Panc1 (cell line): Measurements from ENCODE around the gene CCDC102A. TPM values are rescaled to one million over a fixed set of nuclear protein-coding genes. Genes with fewer than 3 reads are reported as not detected.

ENCODE experiments used
- ATAC-seq: fragments of 200-7000 bp; cut with Tn5 transposase; 2 replicates; pipeline ENCODE4 v1.9.1; 2020; ENCODE audit warnings: mild to moderate bottlenecking, moderate library complexity
- BruUV-seq: library from RNA; stranded (reverse); fragments of 400-500 nt; replicated peaks from 2 replicates; lab custom pipeline; 2021; lab: Mats Ljungman, UMichigan
- CTCF ChIA-PET: fragments of 300-600 bp; sonication (Branson Sonifier 250); formaldehyde crosslinking; loops from one replicate; lab custom pipeline; 2022; ENCODE audit warnings: antibody characterized with exemption; lab: Charles Lee
- POLR2A ChIA-PET: fragments of 300-600 bp; sonication (Branson Sonifier 250); formaldehyde crosslinking; loops from one replicate; lab custom pipeline; 2022; ENCODE audit warnings: antibody characterized with exemption; lab: Charles Lee
- DNase-seq: peaks from one replicate; pipeline ENCODE4 v3.0.0-alpha.2; 2010; ENCODE audit warnings: low read depth, low spot score
- H3K27ac ChIP-seq: 2 replicates; pipeline ENCODE4 v1.5.1; 2011; ENCODE audit warnings: mild to moderate bottlenecking, low read length, inconsistent platforms
- H3K27me3 ChIP-seq: fragments of 200-500 bp; sonication (Bioruptor generic); 2 replicates; pipeline ENCODE4 v1.6.0; 2014; ENCODE audit warnings: low read length, inconsistent platforms; ENCODE audit not compliant: control insufficient read depth, insufficient read depth
- H3K36me3 ChIP-seq: fragments of 200-500 bp; sonication (Bioruptor generic); 2 replicates; pipeline ENCODE4 v1.5.1; 2014; ENCODE audit warnings: inconsistent platforms, mild to moderate bottlenecking, low read length, moderate library complexity; ENCODE audit not compliant: control insufficient read depth, insufficient read depth
- H3K4me1 ChIP-seq: 2 replicates; pipeline ENCODE4 v1.5.1; 2011; ENCODE audit warnings: inconsistent platforms, mild to moderate bottlenecking, low read length, moderate library complexity; ENCODE audit not compliant: control insufficient read depth, insufficient read depth
- H3K4me3 ChIP-seq, 2 experiments: 2 replicates each; pipeline ENCODE4 v1.5.1; 2011 to 2012; ENCODE audit warnings: low read depth in 2 of 2, low read length in 2 of 2, mild to moderate bottlenecking in 2 of 2, inconsistent platforms in 1 of 2, moderate library complexity in 1 of 2
- H3K9me3 ChIP-seq: fragments of 200-500 bp; sonication (Bioruptor generic); 2 replicates; pipeline ENCODE4 v1.5.1; 2014; ENCODE audit warnings: low read depth, mild to moderate bottlenecking, inconsistent platforms, low read length, moderate library complexity; ENCODE audit not compliant: control insufficient read depth, insufficient read depth
- CTCF ChIP-seq: fragments of 450-650 bp; IDR thresholded peaks from 2 replicates; pipeline ENCODE4 v1.5.1; 2017; ENCODE audit warnings: mild to moderate bottlenecking
- POLR2AphosphoS5 ChIP-seq: IDR thresholded peaks from 2 replicates; pipeline ENCODE4 v1.6.1; 2012; ENCODE audit warnings: mild to moderate bottlenecking, low read depth, low read length, moderate library complexity
- SIN3A ChIP-seq: IDR thresholded peaks from 2 replicates; pipeline ENCODE4 v1.6.1; 2012; ENCODE audit warnings: low read depth, mild to moderate bottlenecking, low read length, moderate library complexity, borderline replicate concordance; ENCODE audit not compliant: insufficient read depth
- TCF7L2 ChIP-seq: IDR thresholded peaks from 2 replicates; pipeline ENCODE4 v1.6.1; 2011; ENCODE audit warnings: mild to moderate bottlenecking, low read depth, low read length, inconsistent platforms
- in situ Hi-C: cut with HindIII; loops from 2 replicates; pipeline ENCODE4 v1.10.0; 2016; ENCODE audit warnings: low sequenced_read_pairs, low pct_unique_long_range_greater_than_20kb
- intact Hi-C: fragments of 100-400 bp; cut with micrococcal nuclease; formaldehyde crosslinking; loops from one replicate; pipeline ENCODE4 v1.10.0; 2022; ENCODE audit not compliant: unreplicated experiment
- total RNA-seq: library from RNA; stranded (reverse); gene quantifications from one replicate; pipeline ENCODE4 v1.2.1, GENCODE V29; 2021; ENCODE audit not compliant: unreplicated experiment
- TF ChIP-seq, protein P1 (sequence below), 2 experiments: IDR thresholded peaks; 2 replicates each; pipeline ENCODE4 v1.6.1; 2011 to 2012; ENCODE audit warnings: low read depth in 2 of 2, control low read depth in 1 of 2, low read length in 1 of 2, mild to moderate bottlenecking in 1 of 2, moderate library complexity in 1 of 2; ENCODE audit not compliant: insufficient read depth in 1 of 2

CCDC102A gene
- total RNA-seq, 1 experiment from 2014 or later, result 12.9 TPM

DNA sequence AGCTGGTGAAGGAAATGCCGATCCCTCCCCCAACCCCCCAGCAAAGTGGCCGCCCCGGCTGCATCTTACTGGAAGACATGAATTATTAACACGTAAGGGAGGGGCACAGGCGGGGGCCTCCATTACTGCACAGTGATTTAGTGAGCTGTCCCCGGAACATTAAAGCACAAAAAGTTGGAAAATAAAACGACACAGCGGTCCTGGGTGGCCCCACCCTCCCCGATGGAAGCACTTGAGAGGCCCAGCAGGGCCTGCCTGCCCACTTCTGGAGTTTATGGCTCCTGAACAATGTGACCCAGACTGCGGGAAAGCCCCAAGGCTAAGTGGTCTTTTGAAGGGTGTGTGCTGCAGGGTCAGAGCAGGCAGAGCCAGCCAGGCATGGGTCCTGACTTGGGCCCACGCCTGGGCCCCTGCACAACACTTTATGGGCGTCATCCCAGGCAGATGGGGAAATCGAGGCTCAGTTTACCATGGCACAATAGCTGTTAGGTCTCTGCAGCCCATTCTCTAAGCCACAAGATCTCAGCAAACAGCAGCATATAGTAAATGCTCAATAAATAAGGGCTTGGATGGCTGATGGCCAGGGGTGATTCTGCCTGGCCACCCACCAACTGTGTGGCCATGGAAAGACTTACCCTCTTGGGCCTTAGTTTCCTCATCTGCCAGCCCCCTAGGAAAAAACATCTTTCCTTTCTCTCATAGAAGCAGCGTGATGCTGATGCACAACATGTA, 22.8 kb downstream of the CCDC102A start:
- TF ChIP-seq CTCF, result no peak
- no peak overlapping the region for H3K4me3 ChIP-seq
- no TSS peak for BruUV-seq
- H3K9me3 ChIP-seq, result no peaks in the 10 kb centered on the region
- no peaks in the 10 kb centered on the region for H3K27me3 ChIP-seq
- CTCF ChIA-PET, result no interaction called here
- DNase-seq, result no peak
- no peak overlapping the region for H3K27ac ChIP-seq
- H3K4me1 ChIP-seq, result no peaks in the 10 kb centered on the region
- H3K36me3 ChIP-seq, result no peaks in the 10 kb centered on the region
- in situ Hi-C loops (no loop called here), intact Hi-C loops (loop anchor here (10.0 kb wide), 1 partner anchor 49 kb away; the partner anchor contains the start of gene POLR2C)
- POLR2A ChIA-PET, result interaction anchor here (0.6 kb wide), 2 partner anchors 13 to 111 kb away, joined by 3 read pairs; no protein-coding TSS in a partner anchor
- no peak for ATAC-seq

GRCh38 chr16:57512296-57513001, 23.9 kb downstream of the CCDC102A start:
- CTCF ChIA-PET, result no interaction called here
- Histone ChIP-seq H3K4me3 (no peak overlapping the region), H3K9me3 (no peaks in the 10 kb centered on the region), H3K4me1 (no peaks in the 10 kb centered on the region), H3K27me3 (no peaks in the 10 kb centered on the region), H3K27ac (no peak overlapping the region), H3K36me3 (no peaks in the 10 kb centered on the region)
- intact Hi-C loops, result loop anchor here (10.0 kb wide), 1 partner anchor 48 kb away; the partner anchor contains the start of gene POLR2C
- DNase-seq, result no peak
- POLR2A ChIA-PET, result no interaction called here
- no peak for ATAC-seq
- TF ChIP-seq POLR2AphosphoS5 (no peak), CTCF (no peak), SIN3A (no peak), TCF7L2 (no peak)
- TF ChIP-seq, protein P1, sequence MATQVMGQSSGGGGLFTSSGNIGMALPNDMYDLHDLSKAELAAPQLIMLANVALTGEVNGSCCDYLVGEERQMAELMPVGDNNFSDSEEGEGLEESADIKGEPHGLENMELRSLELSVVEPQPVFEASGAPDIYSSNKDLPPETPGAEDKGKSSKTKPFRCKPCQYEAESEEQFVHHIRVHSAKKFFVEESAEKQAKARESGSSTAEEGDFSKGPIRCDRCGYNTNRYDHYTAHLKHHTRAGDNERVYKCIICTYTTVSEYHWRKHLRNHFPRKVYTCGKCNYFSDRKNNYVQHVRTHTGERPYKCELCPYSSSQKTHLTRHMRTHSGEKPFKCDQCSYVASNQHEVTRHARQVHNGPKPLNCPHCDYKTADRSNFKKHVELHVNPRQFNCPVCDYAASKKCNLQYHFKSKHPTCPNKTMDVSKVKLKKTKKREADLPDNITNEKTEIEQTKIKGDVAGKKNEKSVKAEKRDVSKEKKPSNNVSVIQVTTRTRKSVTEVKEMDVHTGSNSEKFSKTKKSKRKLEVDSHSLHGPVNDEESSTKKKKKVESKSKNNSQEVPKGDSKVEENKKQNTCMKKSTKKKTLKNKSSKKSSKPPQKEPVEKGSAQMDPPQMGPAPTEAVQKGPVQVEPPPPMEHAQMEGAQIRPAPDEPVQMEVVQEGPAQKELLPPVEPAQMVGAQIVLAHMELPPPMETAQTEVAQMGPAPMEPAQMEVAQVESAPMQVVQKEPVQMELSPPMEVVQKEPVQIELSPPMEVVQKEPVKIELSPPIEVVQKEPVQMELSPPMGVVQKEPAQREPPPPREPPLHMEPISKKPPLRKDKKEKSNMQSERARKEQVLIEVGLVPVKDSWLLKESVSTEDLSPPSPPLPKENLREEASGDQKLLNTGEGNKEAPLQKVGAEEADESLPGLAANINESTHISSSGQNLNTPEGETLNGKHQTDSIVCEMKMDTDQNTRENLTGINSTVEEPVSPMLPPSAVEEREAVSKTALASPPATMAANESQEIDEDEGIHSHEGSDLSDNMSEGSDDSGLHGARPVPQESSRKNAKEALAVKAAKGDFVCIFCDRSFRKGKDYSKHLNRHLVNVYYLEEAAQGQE (IDR thresholded peaks at IDR 0.05; ENCODE audit: insufficient read depth in 1 of 2, low read depth in 2 of 2, low read length in 1 of 2), result no peak
- BruUV-seq, result no TSS peak
- in situ Hi-C loops, result no loop called here
